HCT116 (cell line): ENCODE data around the gene GUCY2D.

Experiments used
- POLR2A ChIP-seq: IDR thresholded peaks from 2 replicates; pipeline ENCODE4 v1.7.0; 2011; ENCODE audit warnings: borderline replicate concordance; ENCODE audit not compliant: insufficient read depth, insufficient read length; ENCODE audit errors: extremely low read depth
- POLR2AphosphoS5 ChIP-seq: IDR thresholded peaks from 2 replicates; pipeline ENCODE4 v1.6.1; 2011; ENCODE audit warnings: mild to moderate bottlenecking, low read depth, low read length, moderate library complexity
- RAD21 ChIP-seq: IDR thresholded peaks from 2 replicates; pipeline ENCODE4 v1.6.1; 2012; ENCODE audit warnings: low read depth, mild to moderate bottlenecking
- SIN3A ChIP-seq: IDR thresholded peaks from 2 replicates; pipeline ENCODE4 v1.6.1; 2012; ENCODE audit warnings: low read depth
- SP1 ChIP-seq: IDR thresholded peaks from 2 replicates; pipeline ENCODE4 v1.6.1; 2012; ENCODE audit warnings: low read depth
- ZNF274 ChIP-seq: fragments of 200-500 bp; sonication (Bioruptor generic); IDR thresholded peaks from 2 replicates; pipeline ENCODE4 v1.6.1; 2014; ENCODE audit warnings: mild to moderate bottlenecking, low read depth, low read length, inconsistent platforms
- TF ChIP-seq, protein P1 (sequence below), 3 experiments: fragments of 200-600 bp in 1 of 3; sonication (generic) in 1 of 3; IDR thresholded peaks in 2 of 3; conservative IDR thresholded peaks in 1 of 3; 2 replicates each; pipeline ENCODE4 v1.5.1; 2012 to 2017; ENCODE audit warnings: low read depth in 2 of 3, low read length in 2 of 3, antibody characterized with exemption in 1 of 3, borderline replicate concordance in 1 of 3, control low read depth in 1 of 3, mild to moderate bottlenecking in 1 of 3, mixed read lengths in 1 of 3, mixed run types in 1 of 3, moderate library complexity in 1 of 3; ENCODE audit not compliant: insufficient read depth in 1 of 3

DNA sequence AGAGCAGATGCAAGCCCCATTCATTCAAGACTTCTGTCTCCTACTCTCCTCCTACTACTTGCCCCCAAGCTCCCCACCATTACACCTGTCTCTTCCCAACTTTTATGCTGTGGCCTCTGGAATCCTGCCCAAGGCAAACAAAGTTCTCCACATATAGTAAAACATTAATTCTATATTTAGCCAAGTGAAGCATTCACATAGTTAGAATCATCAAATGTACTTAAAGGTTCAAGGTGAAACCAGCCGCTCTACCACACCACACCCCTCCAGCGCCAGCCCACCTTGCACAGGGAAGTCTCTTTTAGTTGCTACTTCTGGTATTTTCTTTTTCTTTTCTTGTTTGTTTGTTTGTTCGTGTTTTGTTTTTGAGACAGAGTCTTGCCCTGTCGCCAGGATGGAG, 25.4 kb upstream of the GUCY2D start:
- TF ChIP-seq POLR2A = no peak
- TF ChIP-seq, protein P1, sequence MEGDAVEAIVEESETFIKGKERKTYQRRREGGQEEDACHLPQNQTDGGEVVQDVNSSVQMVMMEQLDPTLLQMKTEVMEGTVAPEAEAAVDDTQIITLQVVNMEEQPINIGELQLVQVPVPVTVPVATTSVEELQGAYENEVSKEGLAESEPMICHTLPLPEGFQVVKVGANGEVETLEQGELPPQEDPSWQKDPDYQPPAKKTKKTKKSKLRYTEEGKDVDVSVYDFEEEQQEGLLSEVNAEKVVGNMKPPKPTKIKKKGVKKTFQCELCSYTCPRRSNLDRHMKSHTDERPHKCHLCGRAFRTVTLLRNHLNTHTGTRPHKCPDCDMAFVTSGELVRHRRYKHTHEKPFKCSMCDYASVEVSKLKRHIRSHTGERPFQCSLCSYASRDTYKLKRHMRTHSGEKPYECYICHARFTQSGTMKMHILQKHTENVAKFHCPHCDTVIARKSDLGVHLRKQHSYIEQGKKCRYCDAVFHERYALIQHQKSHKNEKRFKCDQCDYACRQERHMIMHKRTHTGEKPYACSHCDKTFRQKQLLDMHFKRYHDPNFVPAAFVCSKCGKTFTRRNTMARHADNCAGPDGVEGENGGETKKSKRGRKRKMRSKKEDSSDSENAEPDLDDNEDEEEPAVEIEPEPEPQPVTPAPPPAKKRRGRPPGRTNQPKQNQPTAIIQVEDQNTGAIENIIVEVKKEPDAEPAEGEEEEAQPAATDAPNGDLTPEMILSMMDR (IDR thresholded peaks at IDR 0.05 in 2 of 3, conservative IDR thresholded peaks at IDR 0.05 in 1 of 3; ENCODE audit: borderline replicate concordance in 1 of 3, insufficient read depth in 1 of 3, low read depth in 2 of 3, low read length in 2 of 3) = no peak
- no peak for TF ChIP-seq SIN3A
- no peak for TF ChIP-seq RAD21
- no peak for TF ChIP-seq SP1
- no peak for TF ChIP-seq POLR2AphosphoS5
- no peak for TF ChIP-seq ZNF274
